A549 (cell line): Measurements from ENCODE around the gene CENATAC. TPM values are rescaled to one million over a fixed set of nuclear protein-coding genes. Genes with fewer than 3 reads are reported as not detected.
A peak's percentile ranks its signal among the peaks of the same experiment; 100 is the strongest.
"Not testable (repeated sequence)": the region's sequence is repeated elsewhere in the genome, so short reads cannot be mapped to it uniquely, and the experiment has no call there.

Experiments used
- ATAC-seq, 2 experiments: fragments of 200-7000 bp in 1 of 2; fragments of >200 bp in 1 of 2; cut with Nextera tagmentation in 1 of 2; cut with Tn5 transposase in 1 of 2; 3 replicates each; pipeline versions ENCODE4 v1.8.0 to v1.9.1; 2018 to 2020; ENCODE audit warnings: mild to moderate bottlenecking in 1 of 2, moderate library complexity in 1 of 2
- CTCF ChIA-PET: fragments of 300-600 bp; sonication (Branson Sonifier 250); formaldehyde crosslinking; extraction: SDS; loops from one replicate; lab custom pipeline; 2021; ENCODE audit warnings: antibody characterized with exemption, inconsistent platforms; lab: Yijun Ruan, JAX
- POLR2A ChIA-PET: fragments of 350-600 bp; formaldehyde crosslinking; extraction: SDS; loops from one replicate; lab custom pipeline; 2021; ENCODE audit warnings: antibody characterized with exemption, inconsistent platforms; lab: Yijun Ruan, JAX
- DNase-seq, 2 experiments: peaks; one replicate each; pipeline versions ENCODE4 v3.0.0 to v3.0.0-alpha.2; 2011 to 2016; ENCODE audit warnings: low read depth in 1 of 2, low spot score in 1 of 2
- FAIRE-seq: peaks from 2 replicates; lab custom pipeline; 2011; peaks lifted over from hg19 to GRCh38; lab: Jason Lieb, UNC
- H3K27ac ChIP-seq, 2 experiments: fragments of >200 bp; sonication (Bioruptor Twin); formaldehyde crosslinking; 3 replicates each; pipeline ENCODE4 v1.5.1; 2016 to 2017
- H3K4me1 ChIP-seq: fragments of >200 bp; sonication (Bioruptor Twin); formaldehyde crosslinking; 3 replicates; pipeline ENCODE4 v1.6.1; 2016
- H3K4me2 ChIP-seq: fragments of >200 bp; sonication (Bioruptor Twin); formaldehyde crosslinking; 3 replicates; pipeline ENCODE4 v1.6.1; 2016
- H3K4me3 ChIP-seq: fragments of >200 bp; sonication (Bioruptor Twin); formaldehyde crosslinking; 3 replicates; pipeline ENCODE4 v1.5.1; 2016
- H3K9me3 ChIP-seq: fragments of >200 bp; sonication (Bioruptor Twin); formaldehyde crosslinking; 3 replicates; pipeline ENCODE4 v1.6.1; 2016
- BCL3 ChIP-seq: fragments of >200 bp; sonication (Bioruptor Twin); formaldehyde crosslinking; IDR thresholded peaks from 3 replicates; pipeline ENCODE4 v1.6.1; 2016
- CEBPB ChIP-seq, 2 experiments: fragments of >200 bp in 1 of 2; sonication (Bioruptor Twin) in 1 of 2; formaldehyde crosslinking in 1 of 2; IDR thresholded peaks; 2 replicates each; pipeline ENCODE4 v1.6.1; 2012 to 2016
- ELK1 ChIP-seq: fragments of 150-350 bp; IDR thresholded peaks from 2 replicates; pipeline ENCODE4 v1.6.1; 2014; ENCODE audit warnings: low read depth, mild to moderate bottlenecking, low read length
- EP300 ChIP-seq, 2 experiments: fragments of >200 bp; sonication (Bioruptor Twin); formaldehyde crosslinking; IDR thresholded peaks; 2 replicates in 1 of 2; 3 replicates in 1 of 2; pipeline ENCODE4 v1.6.1; 2016 to 2017
- ESRRA ChIP-seq: fragments of 150-350 bp; IDR thresholded peaks from 2 replicates; pipeline ENCODE4 v1.6.1; 2014; ENCODE audit warnings: mild to moderate bottlenecking, low read length, borderline replicate concordance
- FOSB ChIP-seq: fragments of 250-450 bp; sonication (Bioruptor Pico); IDR thresholded peaks from 2 replicates; pipeline ENCODE4 v1.5.0; 2020; ENCODE audit warnings: mild to moderate bottlenecking, moderate library complexity
- GATA3 ChIP-seq: IDR thresholded peaks from 2 replicates; pipeline ENCODE4 v1.6.1; 2012; ENCODE audit warnings: borderline replicate concordance
- HDAC2 ChIP-seq: fragments of 200-600 bp; sonication (generic); IDR thresholded peaks from 2 replicates; pipeline ENCODE4 v1.6.1; 2016
- HES2 ChIP-seq: fragments of >200 bp; sonication (Bioruptor Twin); formaldehyde crosslinking; IDR thresholded peaks from 2 replicates; pipeline ENCODE4 v1.6.1; 2016
- HOXB13 ChIP-seq: fragments of 250-450 bp; sonication (Bioruptor Pico); IDR thresholded peaks from 2 replicates; pipeline ENCODE4 v1.5.0; 2020; ENCODE audit warnings: low read depth, mild to moderate bottlenecking, moderate library complexity
- JUN ChIP-seq, 2 experiments: fragments of >200 bp; sonication (Bioruptor Twin); formaldehyde crosslinking; IDR thresholded peaks; 2 replicates in 1 of 2; 3 replicates in 1 of 2; pipeline ENCODE4 v1.6.1; 2016 to 2017
- JUNB ChIP-seq: fragments of >200 bp; sonication (Bioruptor Twin); formaldehyde crosslinking; IDR thresholded peaks from 2 replicates; pipeline ENCODE4 v1.6.1; 2016
- KDM1A ChIP-seq: fragments of 200-600 bp; sonication (generic); IDR thresholded peaks from 2 replicates; pipeline ENCODE4 v1.6.1; 2016; ENCODE audit warnings: low read depth, mild to moderate bottlenecking
- KDM5A ChIP-seq: fragments of 200-600 bp; sonication (generic); IDR thresholded peaks from 2 replicates; pipeline ENCODE4 v1.6.1; 2016; ENCODE audit warnings: antibody characterized with exemption, mild to moderate bottlenecking
- MAFK ChIP-seq: fragments of 450-650 bp; IDR thresholded peaks from 2 replicates; pipeline ENCODE4 v1.6.1; 2014; ENCODE audit not compliant: partially characterized antibody
- MAX ChIP-seq: IDR thresholded peaks from 2 replicates; pipeline ENCODE4 v1.6.1; 2012
- MYC ChIP-seq: IDR thresholded peaks from 2 replicates; pipeline ENCODE4 v1.6.1; 2012; ENCODE audit warnings: mild to moderate bottlenecking, inconsistent platforms, low read length, improper control_type of control experiment, borderline replicate concordance
- PHF8 ChIP-seq: fragments of 200-600 bp; sonication (generic); IDR thresholded peaks from 2 replicates; pipeline ENCODE4 v1.6.1; 2016; ENCODE audit warnings: low read depth, mild to moderate bottlenecking, antibody characterized with exemption, moderate library complexity, borderline replicate concordance
- POLR2A ChIP-seq: IDR thresholded peaks from 2 replicates; pipeline ENCODE4 v1.6.1; 2012; ENCODE audit warnings: mild to moderate bottlenecking, low read length
- RAD21 ChIP-seq, 2 experiments: fragments of >200 bp in 1 of 2; sonication (Bioruptor Twin) in 1 of 2; formaldehyde crosslinking in 1 of 2; IDR thresholded peaks in 1 of 2; conservative IDR thresholded peaks in 1 of 2; 2 replicates in 1 of 2; 3 replicates in 1 of 2; pipeline ENCODE4 v1.6.1; 2012 to 2018; ENCODE audit warnings: inconsistent platforms in 1 of 2
- RFX5 ChIP-seq: fragments of 450-650 bp; IDR thresholded peaks from 2 replicates; pipeline ENCODE4 v1.7.1; 2014; ENCODE audit warnings: antibody characterized with exemption, mild to moderate bottlenecking, moderate library complexity
- SREBF2 ChIP-seq: fragments of 450-650 bp; IDR thresholded peaks from 2 replicates; pipeline ENCODE4 v1.6.1; 2014; ENCODE audit warnings: mild to moderate bottlenecking, moderate library complexity
- ZC3H11A ChIP-seq: fragments of 450-650 bp; IDR thresholded peaks from 2 replicates; pipeline ENCODE4 v1.6.1; 2014; ENCODE audit warnings: antibody characterized with exemption, mild to moderate bottlenecking
- ZNF302 ChIP-seq: fragments of 250-450 bp; sonication (Bioruptor Pico); IDR thresholded peaks from 2 replicates; pipeline ENCODE4 v1.9.0; 2021; ENCODE audit warnings: inconsistent platforms, mild to moderate bottlenecking, moderate library complexity
- ZSCAN20 ChIP-seq: fragments of 250-450 bp; sonication (Bioruptor Pico); IDR thresholded peaks from 2 replicates; pipeline ENCODE4 v1.8.0; 2022; ENCODE audit warnings: mild to moderate bottlenecking, moderate library complexity
- WGBS: methylation state at CpG from one replicate; pipeline ENCODE4 v1.1.6; 2017; ENCODE audit errors: missing lambda C conversion rate; 5-methylcytosine and 5-hydroxymethylcytosine counted together
- polyA plus RNA-seq, 4 experiments: library from polyadenylated mRNA; depleted of rRNA in 3 of 4; stranded (reverse); fragments of >200 nt; fragmentation: RNase III in 1 of 4; extraction: RNeasy Plus Mini Kit Qiagen cat#74134 plus additional on column Dnase treatment in 1 of 4; gene quantifications; 2 replicates in 3 of 4; 3 replicates in 1 of 4; pipeline ENCODE4 v1.2.3, GENCODE V29; 2011 to 2017

The CENATAC gene
- polyA plus RNA-seq, 2 of the 4 experiments (the other 2 are of a cell fraction) = 11.1 to 20.2 TPM

GRCh38 chr11:119016216-119017009 is 18.5 kb downstream of the CENATAC start:
- Histone ChIP-seq H3K4me1 (peaks cover 36% of the 10 kb centered on the region), H3K9me3 (no peaks in the 10 kb centered on the region)
- DNase-seq = no peak
- no peak for FAIRE-seq
- TF ChIP-seq RAD21 (conservative IDR thresholded peaks at IDR 0.05 in 1 of 2, IDR thresholded peaks at IDR 0.05 in 1 of 2) (no peak), SREBF2 (no peak), ESRRA (no peak), HOXB13 (no peak), CEBPB (IDR thresholded peaks at IDR 0.05) (no peak), MAX (no peak), KDM5A (no peak), EP300 (IDR thresholded peaks at IDR 0.05) (no peak), KDM1A (no peak), ZSCAN20 (CRISPR knock-in tag) (no peak), FOSB (CRISPR knock-in tag) (no peak), JUN (IDR thresholded peaks at IDR 0.05) (no peak), ZNF302 (CRISPR knock-in tag) (no peak), JUNB (no peak), ELK1 (no peak), ZC3H11A (no peak), MAFK (no peak), HDAC2 (no peak)
- TF ChIP-seq, all 56 proteins: peak for 0
- no peak for ATAC-seq
- H3K4me3 ChIP-seq = peak overlapping the region; percentile 72
- 70% methylated on average over 13 of the region's 14 CpGs for WGBS
- H3K4me2 ChIP-seq = peak overlapping the region; percentile 85
- peak overlapping the region in 1 of 2 experiments; percentile 97; a peak in 4 of 6 replicates for H3K27ac ChIP-seq
- POLR2A ChIA-PET = interaction anchor here (1.2 to 1.4 kb wide), 2 partner anchors 17 to 27 kb away, joined by 4 read pairs; no protein-coding TSS in a partner anchor
- CTCF ChIA-PET = interaction anchor here (1.3 kb wide), 1 partner anchor 14 kb away, joined by 3 read pairs; no protein-coding TSS in a partner anchor

- Histone ChIP-seq H3K4me2 (peak overlapping the region; percentile 85), H3K4me1 (peaks cover 38% of the 10 kb centered on the region), H3K4me3 (peak overlapping the region; percentile 72), H3K27ac (peak overlapping the region; percentile 95 to 97)
- H3K9me3 ChIP-seq, FAIRE-seq, ATAC-seq, POLR2A ChIA-PET, CTCF ChIA-PET, DNase-seq: not testable (repeated sequence)
- WGBS = 4% methylated on average over 10 of the region's 10 CpGs
Observed at GRCh38 chr11:119017377-119017776, 19.4 kb downstream of the CENATAC start.

GRCh38 chr11:119018074-119018938 is 20.4 kb downstream of the CENATAC start, which contains the start of the genes RPS25 and TRAPPC4:
Gene RPS25, minus strand, starts transcription at chr11:119018343. Its CDS starts 59 bp downstream, at chr11:119018284.
Gene TRAPPC4, plus strand, starts transcription at chr11:119018766. Its CDS starts 30 bp downstream, at chr11:119018796.
- FAIRE-seq = no peak
- H3K4me1 ChIP-seq = peaks cover 40% of the 10 kb centered on the region
- CTCF ChIA-PET = interaction anchor here (0.8 to 1.8 kb wide), 3 partner anchors 13 to 322 kb away, joined by 3 to 6 read pairs (median 4); partner anchors contain the start of gene SLC37A4
- H3K27ac ChIP-seq = peak within 1 kb of the TSS; percentile 95 to 97
- peak within 1 kb of the TSS; percentile 72 for H3K4me3 ChIP-seq
- peak; percentile 84 to 95 for DNase-seq
- POLR2A ChIA-PET = interaction anchor here (0.7 to 1.9 kb wide), 3 partner anchors 9 to 47 kb away, joined by 3 to 10 read pairs (median 4); partner anchors contain the start of gene CENATAC
- ATAC-seq = peak; percentile 94 to 97
- H3K4me2 ChIP-seq = peak within 1 kb of the TSS; percentile 85
- WGBS = under 1% methylated on average over 25 of the region's 63 CpGs
- TF ChIP-seq RFX5 = no peak
- TF ChIP-seq HES2 = no peak
- TF ChIP-seq ZSCAN20 (CRISPR knock-in tag) = no peak
- TF ChIP-seq GATA3 = peak; percentile 17; the same call in 1 of the 2 replicates
- TF ChIP-seq JUN (IDR thresholded peaks at IDR 0.05) = peak; percentile 64 to 89
- TF ChIP-seq MYC = peak; percentile 80
- peak; percentile 60 for TF ChIP-seq POLR2A
- peak; percentile 82 for TF ChIP-seq MAX
- peak; percentile 44; the same call in 2 of the 3 replicates for TF ChIP-seq BCL3
- TF ChIP-seq PHF8 = peak; percentile 73; the same call in 1 of the 2 replicates
- H3K9me3 ChIP-seq = no peaks in the 10 kb centered on the region
